Adrenal gland (tissue), 5 donors: ENCODE measurements around the gene EDEM3.

Experiments
- POLR2A ChIP-seq, 2 donors: fragments of 450-650 bp; IDR thresholded peaks; one replicate each; pipeline ENCODE4 v1.6.1; 2017; ENCODE audit warnings: antibody characterized with exemption in 2 of 2, mild to moderate bottlenecking in 2 of 2, moderate library complexity in 1 of 2
- TF ChIP-seq, protein P1 (sequence below), 6 experiments: fragments of 450-650 bp in 4 of 6; fragments of 200-600 bp in 2 of 6; sonication (generic) in 1 of 6; IDR thresholded peaks; 1 replicate in 5 of 6; 2 replicates in 1 of 6; pipeline versions ENCODE4 v1.5.1 to v1.8.0; 2016 to 2021; ENCODE audit warnings: antibody characterized with exemption in 6 of 6, mild to moderate bottlenecking in 2 of 6, moderate library complexity in 1 of 6
- donor health status: DM: no; HTN: no; CAD: no.

DNA sequence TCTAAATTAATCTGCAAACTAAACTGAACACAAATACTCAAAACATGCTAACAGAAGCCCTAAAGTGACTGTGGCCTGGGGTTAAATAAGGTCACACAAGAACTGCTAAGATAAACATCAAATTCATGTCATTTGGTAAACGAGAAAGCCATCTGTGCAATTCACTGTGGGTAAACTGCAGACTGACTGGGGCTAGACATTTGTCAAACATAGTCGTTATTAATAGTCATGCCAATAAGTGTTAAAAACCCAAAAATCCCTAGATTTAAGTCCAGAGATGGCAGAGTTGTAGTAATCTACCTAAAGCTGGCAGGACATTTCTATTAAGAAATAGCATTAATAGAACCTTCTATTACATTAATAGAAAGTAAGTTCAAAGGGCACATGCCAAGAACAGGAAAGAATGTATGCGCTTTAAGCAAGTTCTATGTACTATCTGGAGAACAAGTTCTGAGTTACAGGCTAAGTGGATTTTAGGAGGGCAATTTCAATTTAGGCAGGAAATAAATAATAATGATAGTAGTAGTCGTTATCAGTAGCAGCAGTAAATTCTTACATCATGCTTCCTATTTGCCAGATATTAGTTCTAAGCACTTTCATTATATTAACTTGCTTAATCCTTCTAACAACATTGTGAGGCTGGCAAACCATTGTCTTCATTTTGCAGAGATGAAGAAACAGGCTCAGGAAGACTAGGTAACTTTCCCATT, 8.6 kb downstream of the EDEM3 start:
- TF ChIP-seq, protein P1, sequence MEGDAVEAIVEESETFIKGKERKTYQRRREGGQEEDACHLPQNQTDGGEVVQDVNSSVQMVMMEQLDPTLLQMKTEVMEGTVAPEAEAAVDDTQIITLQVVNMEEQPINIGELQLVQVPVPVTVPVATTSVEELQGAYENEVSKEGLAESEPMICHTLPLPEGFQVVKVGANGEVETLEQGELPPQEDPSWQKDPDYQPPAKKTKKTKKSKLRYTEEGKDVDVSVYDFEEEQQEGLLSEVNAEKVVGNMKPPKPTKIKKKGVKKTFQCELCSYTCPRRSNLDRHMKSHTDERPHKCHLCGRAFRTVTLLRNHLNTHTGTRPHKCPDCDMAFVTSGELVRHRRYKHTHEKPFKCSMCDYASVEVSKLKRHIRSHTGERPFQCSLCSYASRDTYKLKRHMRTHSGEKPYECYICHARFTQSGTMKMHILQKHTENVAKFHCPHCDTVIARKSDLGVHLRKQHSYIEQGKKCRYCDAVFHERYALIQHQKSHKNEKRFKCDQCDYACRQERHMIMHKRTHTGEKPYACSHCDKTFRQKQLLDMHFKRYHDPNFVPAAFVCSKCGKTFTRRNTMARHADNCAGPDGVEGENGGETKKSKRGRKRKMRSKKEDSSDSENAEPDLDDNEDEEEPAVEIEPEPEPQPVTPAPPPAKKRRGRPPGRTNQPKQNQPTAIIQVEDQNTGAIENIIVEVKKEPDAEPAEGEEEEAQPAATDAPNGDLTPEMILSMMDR (IDR thresholded peaks at IDR 0.05) = no peak
- TF ChIP-seq POLR2A (IDR thresholded peaks at IDR 0.05) = no peak
